ENCODE measurements around the gene CST7. TPM values are rescaled to one million over a fixed set of nuclear protein-coding genes. Genes with fewer than 3 reads are reported as not detected.

The CST7 gene
- total and polyA plus RNA-seq, 2 of the 13 experiments (the other 11 are each of a cell fraction or from before 2014, with no cell fraction given) = not detected

DNA sequence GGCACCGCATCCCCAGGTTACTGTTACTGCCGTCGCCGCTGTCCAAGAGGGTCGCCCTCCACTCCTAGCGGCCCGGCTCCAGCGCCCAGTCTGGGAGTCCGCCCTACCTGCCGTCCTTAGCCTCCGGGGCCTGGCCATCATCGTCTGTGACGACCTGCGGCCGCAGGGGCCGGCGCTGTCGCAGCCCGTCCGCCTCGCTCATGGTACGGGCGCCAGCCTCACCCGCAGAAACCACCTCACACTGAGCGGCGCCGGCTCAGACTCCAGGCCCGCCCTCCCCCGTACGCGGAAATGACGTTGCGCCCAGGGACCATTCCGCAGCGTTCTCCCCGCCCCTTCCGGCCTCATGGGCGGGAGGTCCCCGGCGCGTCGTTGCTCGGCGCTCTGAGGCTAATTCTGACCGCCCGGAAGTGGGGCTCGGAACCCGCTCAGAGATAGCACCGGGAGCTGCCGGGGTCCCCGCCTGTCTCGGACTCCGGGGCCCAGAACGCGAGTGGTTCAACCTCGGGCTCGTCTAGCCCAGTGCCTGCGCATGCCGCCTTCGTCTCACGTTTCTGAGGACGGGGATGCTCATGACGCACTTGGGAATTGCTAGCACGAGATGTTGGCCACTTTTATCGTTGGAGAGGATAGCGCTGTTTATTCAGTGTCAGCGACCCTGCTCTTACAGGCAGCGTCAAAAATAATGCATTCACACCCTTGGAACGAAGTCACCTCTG, 43.6 kb downstream of the CST7 start, which contains the start of gene APMAP (continued):
- TF ChIP-seq, protein P1, sequence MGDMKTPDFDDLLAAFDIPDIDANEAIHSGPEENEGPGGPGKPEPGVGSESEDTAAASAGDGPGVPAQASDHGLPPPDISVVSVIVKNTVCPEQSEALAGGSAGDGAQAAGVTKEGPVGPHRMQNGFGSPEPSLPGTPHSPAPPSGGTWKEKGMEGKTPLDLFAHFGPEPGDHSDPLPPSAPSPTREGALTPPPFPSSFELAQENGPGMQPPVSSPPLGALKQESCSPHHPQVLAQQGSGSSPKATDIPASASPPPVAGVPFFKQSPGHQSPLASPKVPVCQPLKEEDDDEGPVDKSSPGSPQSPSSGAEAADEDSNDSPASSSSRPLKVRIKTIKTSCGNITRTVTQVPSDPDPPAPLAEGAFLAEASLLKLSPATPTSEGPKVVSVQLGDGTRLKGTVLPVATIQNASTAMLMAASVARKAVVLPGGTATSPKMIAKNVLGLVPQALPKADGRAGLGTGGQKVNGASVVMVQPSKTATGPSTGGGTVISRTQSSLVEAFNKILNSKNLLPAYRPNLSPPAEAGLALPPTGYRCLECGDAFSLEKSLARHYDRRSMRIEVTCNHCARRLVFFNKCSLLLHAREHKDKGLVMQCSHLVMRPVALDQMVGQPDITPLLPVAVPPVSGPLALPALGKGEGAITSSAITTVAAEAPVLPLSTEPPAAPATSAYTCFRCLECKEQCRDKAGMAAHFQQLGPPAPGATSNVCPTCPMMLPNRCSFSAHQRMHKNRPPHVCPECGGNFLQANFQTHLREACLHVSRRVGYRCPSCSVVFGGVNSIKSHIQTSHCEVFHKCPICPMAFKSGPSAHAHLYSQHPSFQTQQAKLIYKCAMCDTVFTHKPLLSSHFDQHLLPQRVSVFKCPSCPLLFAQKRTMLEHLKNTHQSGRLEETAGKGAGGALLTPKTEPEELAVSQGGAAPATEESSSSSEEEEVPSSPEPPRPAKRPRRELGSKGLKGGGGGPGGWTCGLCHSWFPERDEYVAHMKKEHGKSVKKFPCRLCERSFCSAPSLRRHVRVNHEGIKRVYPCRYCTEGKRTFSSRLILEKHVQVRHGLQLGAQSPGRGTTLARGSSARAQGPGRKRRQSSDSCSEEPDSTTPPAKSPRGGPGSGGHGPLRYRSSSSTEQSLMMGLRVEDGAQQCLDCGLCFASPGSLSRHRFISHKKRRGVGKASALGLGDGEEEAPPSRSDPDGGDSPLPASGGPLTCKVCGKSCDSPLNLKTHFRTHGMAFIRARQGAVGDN (CRISPR knock-in tag; IDR thresholded peaks at IDR 0.05) = peak; percentile 99
- no peak for TF ChIP-seq MTA3 (CRISPR knock-in tag; IDR thresholded peaks at IDR 0.05)
- peak; percentile 99; the same call in 1 of the 2 replicates for TF ChIP-seq EED (CRISPR knock-in tag; IDR thresholded peaks at IDR 0.05)
- peak; percentile 77; the same call in 1 of the 2 replicates for TF ChIP-seq ZBTB21 (CRISPR knock-in tag; IDR thresholded peaks at IDR 0.05)
- TF ChIP-seq KLF11 (CRISPR knock-in tag; IDR thresholded peaks at IDR 0.05) = peak; percentile 97
- peak; percentile 77; the same call in 1 of the 2 replicates for TF ChIP-seq TEAD2 (CRISPR knock-in tag; IDR thresholded peaks at IDR 0.05)
- peak; percentile 75; the same call in 1 of the 2 replicates for TF ChIP-seq ZNF263 (CRISPR knock-in tag; IDR thresholded peaks at IDR 0.05)
- TF ChIP-seq RFX3 (CRISPR knock-in tag; IDR thresholded peaks at IDR 0.05) = no peak; the same call in 1 of the 2 replicates
- no peak for TF ChIP-seq AGO2 (optimal IDR thresholded peaks at IDR 0.05; ENCODE audit: low read depth, low read length)
- TF ChIP-seq GFI1 (CRISPR knock-in tag; IDR thresholded peaks at IDR 0.05; ENCODE audit: borderline replicate concordance) = peak; percentile 75
- peak; percentile 88; the same call in 1 of the 2 replicates for TF ChIP-seq ZFAT (CRISPR knock-in tag; conservative IDR thresholded peaks at IDR 0.05)
- TF ChIP-seq, protein P2, sequence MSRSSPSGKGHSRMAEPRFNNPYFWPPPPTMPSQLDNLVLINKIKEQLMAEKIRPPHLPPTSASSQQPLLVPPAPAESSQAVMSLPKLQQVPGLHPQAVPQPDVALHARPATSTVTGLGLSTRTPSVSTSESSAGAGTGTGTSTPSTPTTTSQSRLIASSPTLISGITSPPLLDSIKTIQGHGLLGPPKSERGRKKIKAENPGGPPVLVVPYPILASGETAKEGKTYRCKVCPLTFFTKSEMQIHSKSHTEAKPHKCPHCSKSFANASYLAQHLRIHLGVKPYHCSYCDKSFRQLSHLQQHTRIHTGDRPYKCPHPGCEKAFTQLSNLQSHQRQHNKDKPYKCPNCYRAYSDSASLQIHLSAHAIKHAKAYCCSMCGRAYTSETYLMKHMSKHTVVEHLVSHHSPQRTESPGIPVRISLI (CRISPR knock-in tag; IDR thresholded peaks at IDR 0.05; ENCODE audit: borderline replicate concordance) = peak; percentile 47; the same call in 1 of the 2 replicates
- peak; percentile 35; the same call in 1 of the 2 replicates for TF ChIP-seq FOXO1 (CRISPR knock-in tag; IDR thresholded peaks at IDR 0.05)
- TF ChIP-seq FOXK2 (IDR thresholded peaks at IDR 0.05) = no peak
- peak; percentile 85; the same call in 1 of the 2 replicates for TF ChIP-seq ZNF414 (CRISPR knock-in tag; IDR thresholded peaks at IDR 0.05)
- peak; percentile 81; the same call in 1 of the 2 replicates for TF ChIP-seq ZNF670 (CRISPR knock-in tag; IDR thresholded peaks at IDR 0.05; ENCODE audit: borderline replicate concordance)
- no peak; the same call in none of the 2 replicates for TF ChIP-seq ZFYVE20 (CRISPR knock-in tag; IDR thresholded peaks at IDR 0.05; ENCODE audit: borderline replicate concordance, low read depth)
- no peak for TF ChIP-seq ZNF841 (CRISPR knock-in tag; IDR thresholded peaks at IDR 0.05; ENCODE audit: borderline replicate concordance)
- no peak for TF ChIP-seq PLSCR1 (CRISPR knock-in tag; IDR thresholded peaks at IDR 0.05; ENCODE audit: borderline replicate concordance)
- TF ChIP-seq ZNF790 (CRISPR knock-in tag; IDR thresholded peaks at IDR 0.05; ENCODE audit: borderline replicate concordance) = peak; percentile 92; the same call in 1 of the 2 replicates
- TF ChIP-seq EP300 (IDR thresholded peaks at IDR 0.05; ENCODE audit: low read depth in 2 of 2, low read length in 2 of 2) = peak; percentile 23 to 48; a peak in 1 of 4 replicates
- TF ChIP-seq EP300 (CRISPR knock-in tag; IDR thresholded peaks at IDR 0.05; ENCODE audit: borderline replicate concordance) = peak; percentile 55
- TF ChIP-seq FOSL2 (CRISPR knock-in tag; IDR thresholded peaks at IDR 0.05) = peak; percentile 72
- no peak for TF ChIP-seq GTF3A (CRISPR knock-in tag; conservative IDR thresholded peaks at IDR 0.05)

Data from HepG2 (cell line).